OCI-LY1 (cell line): ENCODE measurements around the gene MSH3.

ENCODE experiments used
- H2AFZ ChIP-seq: fragments of 200-600 bp; sonication (generic), shearing (Covaris generic); 2 replicates; pipeline ENCODE4 v1.6.0; 2014; ENCODE audit warnings: antibody characterized with exemption, mild to moderate bottlenecking, low read length
- H3F3A ChIP-seq: fragments of 200-600 bp; sonication (generic), shearing (Covaris generic); 2 replicates; pipeline ENCODE4 v1.6.0; 2014; ENCODE audit warnings: mild to moderate bottlenecking, antibody characterized with exemption, low read length, moderate library complexity; ENCODE audit not compliant: insufficient read depth
- H3K27ac ChIP-seq: fragments of 200-600 bp; sonication (generic); 2 replicates; pipeline ENCODE4 v1.5.1; 2014; ENCODE audit warnings: low read length, mixed run types, mild to moderate bottlenecking, low read depth; ENCODE audit not compliant: poor library complexity, severe bottlenecking
- H3K27me3 ChIP-seq: fragments of 200-600 bp; sonication (generic); 2 replicates; pipeline ENCODE4 v1.6.0; 2014; ENCODE audit warnings: antibody characterized with exemption, mild to moderate bottlenecking, low read length, moderate library complexity; ENCODE audit not compliant: insufficient read depth
- H3K36me3 ChIP-seq: fragments of 200-600 bp; sonication (generic); 2 replicates; pipeline ENCODE4 v1.6.1; 2014; ENCODE audit warnings: mild to moderate bottlenecking, antibody characterized with exemption, low read length, moderate library complexity, mixed read lengths; ENCODE audit not compliant: insufficient read depth
- H3K4me1 ChIP-seq: fragments of 200-600 bp; sonication (generic); 2 replicates; pipeline ENCODE4 v1.5.1; 2014; ENCODE audit warnings: mild to moderate bottlenecking, low read length, moderate library complexity; ENCODE audit not compliant: insufficient read depth, severe bottlenecking
- H3K4me2 ChIP-seq: fragments of 200-600 bp; sonication (generic), shearing (Covaris generic); 2 replicates; pipeline ENCODE4 v1.6.1; 2014; ENCODE audit warnings: low read length
- H3K4me3 ChIP-seq: fragments of 200-600 bp; sonication (generic); 2 replicates; pipeline ENCODE4 v1.5.1; 2014; ENCODE audit warnings: low read length, low read depth, mild to moderate bottlenecking, mixed read lengths; ENCODE audit not compliant: poor library complexity, severe bottlenecking
- H3K79me2 ChIP-seq: fragments of 200-600 bp; shearing (Covaris generic); 2 replicates; pipeline ENCODE4 v1.6.1; 2016; ENCODE audit warnings: mixed run types, low read length, mixed read lengths; ENCODE audit not compliant: insufficient read depth
- H3K9ac ChIP-seq: fragments of 200-600 bp; sonication (generic), shearing (Covaris generic); 2 replicates; pipeline ENCODE4 v1.6.1; 2014; ENCODE audit warnings: mild to moderate bottlenecking, low read length, mixed read lengths
- H3K9me2 ChIP-seq: fragments of 200-600 bp; sonication (generic), shearing (Covaris generic); 2 replicates; pipeline ENCODE4 v1.6.1; 2014; ENCODE audit warnings: low read depth, mild to moderate bottlenecking, low read length, mixed read lengths
- H3K9me3 ChIP-seq: fragments of 200-600 bp; shearing (Covaris generic); 2 replicates; pipeline ENCODE4 v1.6.1; 2014; ENCODE audit warnings: low read length, mixed read lengths
- H4K20me1 ChIP-seq: fragments of 200-600 bp; sonication (generic), shearing (Covaris generic); 2 replicates; pipeline ENCODE4 v1.6.0; 2016; ENCODE audit warnings: mild to moderate bottlenecking, low read length; ENCODE audit not compliant: insufficient read depth
- CTCF ChIP-seq: fragments of 200-600 bp; sonication (generic), shearing (Covaris generic); IDR thresholded peaks from 2 replicates; pipeline ENCODE4 v1.5.1; 2017; ENCODE audit warnings: mild to moderate bottlenecking, antibody characterized with exemption, low read length, moderate library complexity, mixed read lengths
- EZH2 ChIP-seq: fragments of 200-600 bp; sonication (generic), shearing (Covaris generic); IDR thresholded peaks from 2 replicates; pipeline ENCODE4 v1.8.0; 2017; ENCODE audit warnings: borderline replicate concordance, mixed run types, mild to moderate bottlenecking, antibody characterized with exemption, low read length, moderate library complexity, mixed read lengths

MSH3 gene

GRCh38 chr5:80777347-80778287 is 123.2 kb downstream of the MSH3 start:
- Histone ChIP-seq H3K9me3 (no peaks in the 10 kb centered on the region), H3K4me1 (no peaks in the 10 kb centered on the region), H3K4me3 (no peak overlapping the region), H4K20me1 (no peaks in the 10 kb centered on the region), H3K27me3 (no peaks in the 10 kb centered on the region), H3K36me3 (peaks cover 8% of the 10 kb centered on the region), H3K4me2 (no peak overlapping the region), H3F3A (no peaks in the 10 kb centered on the region), H2AFZ (no peak overlapping the region), H3K9ac (no peak overlapping the region), H3K79me2 (no peaks in the 10 kb centered on the region), H3K9me2 (no peaks in the 10 kb centered on the region), H3K27ac (no peak overlapping the region)
- no peak for TF ChIP-seq CTCF
- TF ChIP-seq EZH2 = no peak

DNA sequence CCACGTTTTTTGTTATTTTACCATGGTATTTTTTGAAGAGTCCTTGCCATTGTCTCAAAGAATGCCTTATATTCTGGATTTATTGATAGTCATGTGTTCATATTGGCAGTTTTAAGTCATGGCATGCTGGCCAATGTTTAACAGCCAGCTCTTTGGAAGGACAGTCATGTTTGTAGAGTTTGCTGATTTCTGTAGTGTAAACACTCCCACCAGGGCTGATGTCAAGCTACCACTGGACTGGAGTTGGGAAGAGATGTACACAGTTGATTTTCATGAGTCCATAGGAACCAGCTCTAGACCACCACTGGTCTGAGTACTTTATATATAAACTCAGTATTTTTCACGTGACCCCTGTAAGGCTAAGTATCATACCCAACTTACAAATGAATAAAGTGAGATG is 125.6 kb downstream of the MSH3 start:
- Histone ChIP-seq H3K9me2 (no peaks in the 10 kb centered on the region), H3K4me1 (no peaks in the 10 kb centered on the region), H3F3A (no peaks in the 10 kb centered on the region), H3K9me3 (no peaks in the 10 kb centered on the region), H3K27me3 (no peaks in the 10 kb centered on the region), H3K4me3 (no peak overlapping the region), H3K36me3 (peaks cover 9% of the 10 kb centered on the region), H3K79me2 (no peaks in the 10 kb centered on the region), H2AFZ (no peak overlapping the region), H4K20me1 (no peaks in the 10 kb centered on the region), H3K27ac (no peak overlapping the region), H3K9ac (no peak overlapping the region), H3K4me2 (no peak overlapping the region)
- no peak for TF ChIP-seq CTCF
- no peak for TF ChIP-seq EZH2

DNA sequence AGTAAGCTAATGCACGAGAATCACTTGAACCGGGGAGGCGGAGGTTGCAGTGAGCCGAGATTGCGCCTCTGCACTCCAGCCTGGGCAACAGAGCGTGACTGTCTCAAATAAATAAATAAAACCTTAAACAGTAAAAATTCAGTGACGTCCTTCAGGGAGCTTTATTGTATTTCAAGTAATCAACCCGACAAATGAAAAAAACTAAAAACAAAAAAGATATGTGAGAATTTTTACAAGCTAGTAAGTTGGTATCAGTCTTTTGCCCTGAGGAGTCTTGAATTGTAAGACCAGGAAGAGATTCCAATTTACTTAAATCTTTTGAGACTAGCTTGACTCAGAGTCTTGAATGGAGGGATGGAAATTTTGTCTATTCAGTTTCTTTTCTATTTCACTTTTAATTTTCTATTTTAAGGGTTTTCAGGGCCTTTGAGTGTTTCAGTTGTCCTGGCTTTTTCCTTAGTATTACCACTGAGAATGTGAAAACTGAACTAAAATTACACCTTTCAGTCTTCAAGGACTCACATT is 126.4 kb downstream of the MSH3 start:
- TF ChIP-seq EZH2 (no peak), CTCF (no peak)
- peaks cover 11% of the 10 kb centered on the region for H3K36me3 ChIP-seq
- no peak overlapping the region for H3K27ac ChIP-seq
- no peaks in the 10 kb centered on the region for H4K20me1 ChIP-seq
- no peaks in the 10 kb centered on the region for H3K79me2 ChIP-seq
- H3K4me3 ChIP-seq = no peak overlapping the region
- H2AFZ ChIP-seq = no peak overlapping the region
- H3K4me2 ChIP-seq = no peak overlapping the region
- H3K27me3 ChIP-seq = no peaks in the 10 kb centered on the region
- no peaks in the 10 kb centered on the region for H3K4me1 ChIP-seq
- H3K9me3 ChIP-seq = no peaks in the 10 kb centered on the region
- no peaks in the 10 kb centered on the region for H3F3A ChIP-seq
- H3K9ac ChIP-seq = no peak overlapping the region
- no peaks in the 10 kb centered on the region for H3K9me2 ChIP-seq
